COLO829 (cell line): ENCODE measurements around the gene SEC61B.
"Not testable (repeated sequence)": the region's sequence is repeated elsewhere in the genome, so short reads cannot be mapped to it uniquely, and the experiment has no call there.

Source experiments
- DNase-seq: peaks from one replicate; pipeline ENCODE4 v3.0.0; 2012; ENCODE audit warnings: low spot score

Gene SEC61B

DNA sequence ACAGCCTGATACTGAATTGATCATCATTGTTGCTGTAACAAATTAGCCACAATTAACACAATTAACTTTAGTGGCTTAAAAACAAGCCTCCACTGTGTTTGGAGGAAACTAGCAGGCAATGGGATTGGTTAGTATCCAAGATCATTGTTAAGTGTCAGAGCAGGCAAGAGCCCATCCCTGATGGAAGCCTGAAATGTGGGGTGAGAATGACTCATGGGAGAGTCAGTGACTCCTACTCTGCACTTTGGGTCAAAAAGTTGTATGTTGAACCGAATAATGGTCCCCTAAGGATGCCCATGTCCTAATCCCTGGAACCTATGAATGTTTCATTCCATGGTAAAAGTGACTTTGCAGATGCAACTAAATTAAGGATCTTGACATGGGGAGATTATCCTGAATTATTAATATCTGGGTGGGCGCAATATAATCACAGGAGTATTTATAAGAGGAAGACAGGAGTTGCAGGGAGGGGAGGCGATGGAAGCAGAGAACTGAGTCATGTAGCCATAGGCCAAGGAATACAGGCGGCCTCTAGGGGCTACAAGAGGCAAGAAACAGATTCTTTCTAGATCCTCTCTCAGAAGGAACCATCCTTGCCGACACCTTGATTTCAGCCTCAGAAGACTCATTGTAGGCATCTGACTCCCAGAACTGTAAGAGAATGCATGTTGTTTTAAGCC lies 29.2 kb upstream of the SEC61B start:
- DNase-seq: no peak

DNA sequence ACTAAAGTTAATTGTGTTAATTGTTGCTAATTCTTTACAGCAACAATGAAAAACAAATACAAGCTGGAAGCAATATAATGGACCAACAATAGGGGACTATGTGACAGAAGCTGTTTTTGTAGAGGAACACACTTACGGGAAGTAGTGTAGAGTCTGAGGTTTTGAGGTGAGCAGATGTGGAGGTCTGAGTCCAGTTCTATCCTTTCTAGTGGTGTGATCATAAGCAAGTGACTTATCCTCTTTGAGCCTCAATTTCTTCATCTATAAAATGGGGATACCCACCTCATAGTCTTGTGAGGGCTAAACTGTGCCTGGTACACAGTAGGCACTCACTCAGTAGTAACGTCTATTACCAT lies 28.6 kb upstream of the SEC61B start:
- DNase-seq: no peak

DNA sequence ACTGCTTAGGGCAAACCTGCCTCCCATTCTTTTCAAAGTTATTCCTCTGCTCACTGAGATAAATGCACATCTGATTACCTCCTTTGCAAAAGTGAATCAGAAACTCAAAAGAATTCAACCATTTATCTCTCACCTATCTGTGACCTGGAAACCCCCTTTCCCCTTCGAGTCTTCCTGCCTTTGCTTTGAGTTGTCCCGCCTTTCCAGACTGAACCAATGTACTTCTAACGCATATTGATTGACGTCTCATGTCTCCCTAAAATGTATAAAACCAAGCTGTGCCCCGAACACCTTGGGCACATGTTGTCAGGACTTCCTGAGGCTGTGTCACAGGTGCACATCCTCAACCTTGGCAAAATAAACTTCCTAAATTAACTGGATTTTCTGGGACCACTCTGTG lies 25.6 kb upstream of the SEC61B start:
- not testable (repeated sequence) for DNase-seq

DNA sequence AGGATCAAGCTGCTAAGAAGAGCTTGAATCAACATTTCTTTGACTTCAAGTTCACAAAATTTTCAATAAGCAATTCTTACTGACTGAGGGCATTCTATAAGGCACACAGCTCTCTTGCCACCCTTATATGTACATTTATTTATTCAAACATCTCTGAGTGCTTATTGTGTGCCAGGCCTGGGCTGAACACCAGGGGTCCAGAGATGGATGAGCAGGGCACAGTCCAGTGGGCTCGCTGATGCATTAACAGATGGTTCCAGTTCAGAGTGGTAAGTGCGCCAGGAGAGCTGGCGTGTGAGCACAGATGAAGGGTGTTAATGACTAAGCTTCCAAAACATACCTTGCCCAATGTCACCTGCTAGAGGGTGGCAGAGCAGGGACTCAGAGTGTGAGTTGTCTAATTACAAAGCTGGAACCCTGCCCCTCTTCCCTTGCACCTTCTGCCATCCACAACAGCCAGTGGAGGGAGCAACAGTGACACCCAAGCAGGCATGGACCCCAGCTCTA lies 24.9 kb upstream of the SEC61B start:
- no peak for DNase-seq

DNA sequence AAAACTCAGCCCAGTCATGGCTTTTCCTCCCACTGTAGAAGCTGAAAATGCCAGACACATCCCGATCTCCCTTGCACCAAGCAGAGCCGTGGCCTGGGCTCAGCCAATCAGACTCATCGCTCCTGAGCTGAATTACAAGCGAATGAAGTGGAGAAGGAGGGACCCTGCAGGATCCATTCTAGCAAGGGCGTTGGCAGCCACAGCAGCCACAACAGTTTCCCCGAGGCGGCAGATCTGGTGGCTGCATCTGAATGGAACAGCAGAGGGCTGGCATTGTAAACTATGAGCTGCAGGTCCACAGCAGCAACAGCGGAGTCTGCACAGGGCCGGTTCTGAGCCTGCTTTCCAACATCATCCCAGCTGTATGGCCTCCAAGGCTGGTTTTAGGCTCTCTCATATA lies 24.1 kb upstream of the SEC61B start:
- DNase-seq: no peak

DNA sequence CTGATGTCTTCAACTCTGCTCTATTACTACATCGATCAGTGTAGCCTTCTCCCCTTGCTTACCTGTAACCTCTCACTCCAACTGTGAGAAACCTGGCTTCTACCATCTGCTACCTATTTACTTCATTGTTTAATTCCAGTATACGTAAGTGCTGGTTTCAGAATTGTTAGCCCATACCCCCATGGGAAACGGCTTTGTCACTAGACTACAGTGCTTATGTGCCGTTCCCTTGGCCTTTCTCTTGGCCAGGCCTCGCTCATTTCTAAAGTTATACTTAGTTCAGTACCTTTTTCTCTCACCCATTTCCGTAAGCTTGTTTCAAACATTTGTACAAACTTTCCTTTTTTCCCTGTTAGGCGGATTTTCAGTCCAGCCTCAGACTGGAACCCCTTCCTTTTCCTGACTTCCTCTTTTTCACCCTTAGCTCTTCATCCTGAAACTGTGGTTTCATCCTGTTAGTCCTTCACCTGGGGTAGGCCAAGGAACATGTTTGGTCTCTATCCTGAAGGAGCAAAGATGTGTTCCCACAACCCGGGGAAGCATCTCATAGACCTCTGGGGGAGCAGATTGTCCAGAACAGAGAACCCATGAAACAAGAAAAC lies 22.0 kb upstream of the SEC61B start:
- DNase-seq: no peak

DNA sequence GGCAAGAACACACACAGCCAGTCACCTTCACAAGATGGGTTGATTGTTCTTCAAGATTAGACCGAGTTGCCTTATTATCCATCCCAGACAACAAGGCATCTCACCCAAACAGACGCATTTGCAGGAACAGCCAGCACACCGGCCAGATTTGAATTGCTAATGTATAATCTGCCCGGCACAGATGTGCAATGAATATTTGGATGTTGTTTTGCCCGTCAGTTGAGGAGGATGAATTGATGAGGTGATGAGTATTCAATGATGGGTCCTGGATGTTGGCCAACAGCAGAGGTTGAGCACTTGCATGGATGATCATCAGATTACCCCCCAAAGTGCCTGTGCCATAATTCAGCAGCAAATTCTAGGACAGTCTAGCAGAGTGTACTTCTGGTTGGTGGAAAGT lies 20.5 kb upstream of the SEC61B start:
- no peak for DNase-seq

DNA sequence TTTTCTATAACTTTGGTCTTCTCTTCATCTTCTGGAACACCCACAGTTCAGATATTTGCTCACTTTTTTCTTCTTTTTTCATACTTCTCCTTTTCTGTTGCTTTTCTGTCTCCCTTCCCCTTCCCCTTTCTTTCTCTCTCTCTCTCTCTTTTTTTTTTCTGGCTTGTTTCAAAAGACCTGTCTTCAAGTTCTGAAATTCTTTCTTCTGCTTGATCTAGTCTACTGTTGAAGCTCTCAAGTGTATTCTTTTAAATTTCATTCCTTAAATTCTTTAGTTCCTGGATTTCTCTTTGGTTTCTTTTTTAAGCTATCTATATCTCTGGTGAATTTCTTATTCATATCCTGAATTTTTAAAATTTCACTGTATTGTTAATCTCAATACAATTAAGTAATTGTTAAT lies 11.5 kb upstream of the SEC61B start:
- no peak for DNase-seq

DNA sequence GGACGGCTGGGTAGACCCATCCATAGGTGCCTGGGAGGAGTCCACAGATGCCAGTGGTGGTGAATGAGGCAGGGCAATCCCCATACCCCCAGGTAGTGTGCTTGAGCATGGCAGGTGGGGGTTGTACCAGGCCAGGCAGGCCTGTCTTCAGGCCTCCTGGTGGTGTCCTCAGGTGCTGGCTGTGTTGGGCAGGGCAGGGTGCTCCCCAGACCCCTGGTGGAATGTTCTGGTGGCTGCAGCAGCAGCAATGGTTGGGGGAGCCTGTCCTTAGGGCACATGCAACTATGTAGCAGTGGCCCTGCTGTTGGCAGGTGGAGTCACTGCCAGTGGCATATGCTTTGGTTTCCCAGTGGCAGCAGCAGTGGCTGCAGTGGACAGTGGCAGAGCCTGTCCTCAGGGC lies 10.3 kb upstream of the SEC61B start:
- DNase-seq: no peak

DNA sequence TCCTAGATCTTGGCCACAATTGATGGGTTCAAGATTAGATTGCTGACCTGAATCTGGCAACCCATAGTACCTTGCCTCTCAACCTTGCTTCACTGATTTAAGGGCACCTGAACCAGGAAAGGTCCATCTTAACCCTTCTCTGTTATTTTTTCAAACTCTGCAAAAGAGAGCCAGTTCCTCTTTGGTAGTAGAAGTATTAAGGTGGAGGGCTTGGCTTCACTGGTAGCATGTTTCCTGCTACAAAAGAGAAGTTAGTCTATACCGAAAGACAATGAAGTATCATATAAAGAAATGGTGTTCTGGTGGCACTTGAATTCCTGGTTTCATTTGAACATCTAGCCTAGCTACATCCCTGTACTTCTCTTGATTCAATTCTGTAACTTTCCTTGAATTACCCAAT lies 8.9 kb upstream of the SEC61B start:
- no peak for DNase-seq

DNA sequence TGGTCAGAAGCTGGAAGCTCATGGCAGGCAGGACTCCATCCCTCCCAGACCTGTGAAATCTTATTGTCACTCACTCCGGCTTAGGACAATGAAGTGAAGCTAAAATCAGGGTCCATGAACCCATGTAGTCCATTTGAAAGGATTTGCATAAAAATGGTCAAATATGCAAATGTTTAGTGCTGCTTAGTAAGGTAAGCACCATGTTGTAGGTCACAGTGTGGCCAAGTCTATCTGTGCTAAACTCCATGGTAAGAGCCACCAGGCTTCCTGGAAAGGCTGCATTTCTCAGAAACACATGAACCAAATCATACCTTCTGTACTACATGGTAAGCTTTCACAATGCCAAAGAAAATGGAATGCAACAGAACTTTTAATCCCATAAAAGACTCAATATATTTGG lies 6.0 kb upstream of the SEC61B start:
- no peak for DNase-seq

DNA sequence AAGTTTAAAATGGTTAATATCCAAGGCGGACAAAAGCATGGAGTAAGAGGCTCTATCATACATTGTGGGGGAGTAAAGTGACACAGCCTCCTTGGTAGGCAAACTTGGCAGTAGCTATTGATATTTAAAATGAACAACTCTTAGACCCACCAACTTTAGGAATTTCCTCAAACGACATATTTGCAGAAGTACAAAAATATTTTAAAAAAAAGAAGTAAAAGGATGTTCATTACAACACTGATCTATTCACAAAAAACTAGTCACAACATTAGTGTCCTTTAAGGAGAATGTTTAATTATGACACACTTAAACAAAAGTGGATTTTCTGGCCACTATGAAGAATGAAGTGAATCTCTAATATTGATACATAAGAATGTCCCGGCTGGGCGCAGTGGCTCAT lies 2.1 kb upstream of the SEC61B start:
- no peak for DNase-seq

DNA sequence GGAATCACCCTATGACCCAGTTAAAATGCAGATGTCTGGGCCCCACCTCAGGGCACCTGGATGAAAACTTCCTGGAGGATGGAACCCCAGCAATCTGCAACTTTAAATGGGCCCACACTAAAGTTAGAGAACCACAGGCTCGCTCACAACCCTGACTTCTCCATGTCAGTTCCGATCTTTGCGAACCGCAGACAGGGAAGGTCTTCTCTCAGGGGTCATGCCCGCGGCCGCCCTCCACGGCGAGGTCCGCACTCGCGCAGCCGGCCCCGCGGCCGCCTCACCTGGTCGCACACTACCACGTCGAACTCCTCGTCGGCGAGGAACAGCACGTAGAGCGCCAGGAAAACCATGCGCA lies 839 bp upstream of the SEC61B start:
- no peak for DNase-seq

DNA sequence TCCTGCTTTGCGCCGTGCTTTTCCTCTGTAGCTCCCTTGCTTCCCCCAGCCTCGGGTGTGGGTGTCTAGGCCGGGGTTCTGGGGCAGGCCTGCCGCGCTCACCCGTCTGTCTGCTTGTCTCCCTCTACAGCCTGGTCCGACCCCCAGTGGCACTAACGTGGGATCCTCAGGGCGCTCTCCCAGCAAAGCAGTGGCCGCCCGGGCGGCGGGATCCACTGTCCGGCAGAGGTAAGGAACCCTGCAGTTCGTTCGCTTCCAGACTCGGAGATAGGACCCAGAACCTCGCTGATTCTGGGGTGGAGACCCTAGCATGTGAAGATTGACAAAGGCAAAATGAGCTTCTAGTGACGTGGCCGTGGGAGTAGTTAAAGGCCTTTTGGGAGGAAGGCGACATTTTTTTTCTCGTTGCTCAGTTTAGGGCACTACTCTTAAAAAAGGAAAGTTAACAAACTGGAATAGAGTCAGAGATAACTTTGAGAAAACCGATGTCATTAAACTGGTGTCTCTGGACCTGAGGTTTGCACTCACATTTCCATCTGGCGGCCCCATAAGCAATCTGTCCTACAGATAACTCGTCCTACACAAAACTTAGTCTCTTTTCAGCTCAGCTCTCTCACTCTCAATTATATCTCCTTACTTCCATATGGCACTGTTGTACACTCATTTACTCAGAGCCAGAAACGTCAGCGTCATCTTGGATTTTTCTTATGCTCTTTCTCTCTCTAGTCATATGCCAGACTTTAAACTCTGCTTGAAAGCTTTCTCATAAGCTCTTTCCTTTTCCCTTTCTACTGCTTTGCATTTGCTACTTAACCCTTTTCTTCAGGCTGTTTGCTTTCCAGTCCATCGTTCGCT lies 561 bp downstream of the SEC61B start:
- DNase-seq: no peak

DNA sequence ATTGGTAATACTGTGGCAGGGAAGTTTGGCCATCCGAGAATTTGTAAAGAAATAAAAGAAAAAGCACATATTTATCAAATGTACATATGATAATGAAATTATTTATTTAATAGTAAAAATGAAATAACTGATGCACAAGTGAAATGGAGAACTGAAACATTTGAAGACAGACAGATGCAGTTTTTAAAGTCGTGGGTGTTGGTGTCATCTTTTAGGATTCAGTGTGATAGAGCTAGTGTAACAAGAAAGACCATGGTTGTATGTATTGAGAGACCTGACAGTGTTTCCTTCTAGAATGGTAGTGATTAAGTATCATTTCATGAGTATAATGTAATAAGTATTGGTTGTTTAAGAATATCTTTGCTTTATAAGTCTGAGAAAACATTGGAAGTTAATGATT lies 2.4 kb downstream of the SEC61B start:
- DNase-seq: no peak

DNA sequence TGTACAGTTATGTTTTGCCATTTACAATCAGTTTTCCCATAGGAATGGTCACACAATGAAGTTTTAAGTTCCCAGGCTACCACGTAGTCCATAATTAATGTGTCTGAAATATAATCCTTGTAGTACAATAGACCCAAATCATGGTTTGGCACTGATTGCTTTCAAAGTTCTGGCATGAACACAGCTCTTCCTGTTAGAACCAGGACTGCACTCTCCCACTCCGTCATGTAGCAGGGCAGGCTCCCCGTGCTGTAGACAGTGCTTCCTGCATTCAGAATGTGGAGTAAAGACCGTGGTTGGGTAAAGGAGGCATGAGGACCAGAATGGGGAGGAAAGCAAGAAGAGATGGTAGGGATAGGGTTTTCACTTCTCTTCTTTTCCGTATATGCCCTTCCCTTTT lies 4.0 kb downstream of the SEC61B start:
- DNase-seq: no peak

DNA sequence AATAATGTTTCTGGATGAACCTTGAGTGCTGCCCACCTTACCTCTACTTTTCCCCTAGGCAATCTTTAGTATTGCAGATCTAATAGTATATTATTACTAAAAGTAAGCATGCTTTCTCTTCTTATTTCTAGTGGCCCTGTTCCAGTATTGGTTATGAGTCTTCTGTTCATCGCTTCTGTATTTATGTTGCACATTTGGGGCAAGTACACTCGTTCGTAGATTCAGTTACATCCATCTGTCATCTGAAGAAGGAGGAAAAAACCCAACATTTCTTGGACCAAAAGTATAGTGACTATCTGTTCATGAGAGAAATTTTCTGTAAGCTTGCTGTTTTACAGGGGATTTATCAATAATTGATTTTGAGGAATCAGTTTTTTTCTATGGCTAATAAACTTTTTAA lies 8.1 kb downstream of the SEC61B start:
- DNase-seq: no peak

DNA sequence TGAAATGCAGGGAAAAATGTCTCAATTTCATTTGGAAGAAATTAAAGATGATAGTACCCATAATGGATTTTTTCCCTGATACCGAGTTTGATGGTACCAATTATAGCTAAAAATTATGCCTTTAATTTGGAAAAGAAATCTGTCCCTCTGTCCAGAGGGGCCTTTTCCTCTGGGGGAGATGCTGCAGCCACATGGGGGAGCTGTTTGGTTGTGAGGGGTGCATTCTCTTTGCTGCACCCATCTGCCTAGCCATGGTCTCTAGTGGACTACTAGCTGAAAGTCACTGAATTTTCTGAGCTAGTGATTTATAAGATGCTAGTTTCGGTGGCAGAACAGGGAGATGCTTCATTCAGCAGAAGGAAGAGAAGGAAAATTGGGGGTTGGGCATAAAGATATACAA lies 9.6 kb downstream of the SEC61B start:
- no peak for DNase-seq

DNA sequence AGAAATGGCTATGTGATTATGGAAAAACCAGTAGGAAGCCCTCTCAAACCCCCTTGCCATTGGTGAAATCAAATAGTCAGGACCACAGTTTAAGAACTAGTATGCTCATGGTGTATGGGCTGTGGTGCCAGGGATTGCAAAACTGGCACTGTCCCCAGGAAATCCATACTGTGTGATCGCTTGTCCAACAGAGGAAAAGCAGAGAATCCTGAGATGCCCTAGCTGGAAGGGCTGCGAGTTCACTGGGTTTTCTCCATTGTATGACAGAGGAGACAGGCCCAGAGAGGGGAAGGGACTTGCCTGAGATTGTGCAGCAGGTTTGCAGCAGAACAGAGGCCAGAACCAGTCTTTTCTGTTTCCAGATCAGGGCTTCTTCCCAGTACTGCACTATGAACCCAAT lies 12.5 kb downstream of the SEC61B start:
- DNase-seq: no peak

DNA sequence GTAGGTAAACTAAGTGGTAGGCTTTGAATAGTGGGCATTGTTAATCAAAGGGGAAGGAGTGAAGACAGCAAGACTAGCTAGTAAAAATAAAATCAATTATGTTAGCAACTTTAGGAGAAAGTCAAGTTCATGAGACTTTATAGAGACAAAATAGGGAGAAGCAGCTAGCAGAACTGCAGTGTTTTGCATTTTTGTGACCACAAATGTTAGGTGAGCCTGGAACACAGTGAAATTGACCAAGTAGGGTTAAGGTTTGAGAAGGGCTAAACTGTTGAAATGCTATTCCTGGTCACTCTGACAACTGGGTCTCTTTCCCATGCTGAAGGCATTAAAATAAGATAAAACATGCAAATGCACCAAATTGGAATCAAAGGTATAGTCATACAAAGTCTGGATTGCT lies 13.0 kb downstream of the SEC61B start:
- no peak for DNase-seq

DNA sequence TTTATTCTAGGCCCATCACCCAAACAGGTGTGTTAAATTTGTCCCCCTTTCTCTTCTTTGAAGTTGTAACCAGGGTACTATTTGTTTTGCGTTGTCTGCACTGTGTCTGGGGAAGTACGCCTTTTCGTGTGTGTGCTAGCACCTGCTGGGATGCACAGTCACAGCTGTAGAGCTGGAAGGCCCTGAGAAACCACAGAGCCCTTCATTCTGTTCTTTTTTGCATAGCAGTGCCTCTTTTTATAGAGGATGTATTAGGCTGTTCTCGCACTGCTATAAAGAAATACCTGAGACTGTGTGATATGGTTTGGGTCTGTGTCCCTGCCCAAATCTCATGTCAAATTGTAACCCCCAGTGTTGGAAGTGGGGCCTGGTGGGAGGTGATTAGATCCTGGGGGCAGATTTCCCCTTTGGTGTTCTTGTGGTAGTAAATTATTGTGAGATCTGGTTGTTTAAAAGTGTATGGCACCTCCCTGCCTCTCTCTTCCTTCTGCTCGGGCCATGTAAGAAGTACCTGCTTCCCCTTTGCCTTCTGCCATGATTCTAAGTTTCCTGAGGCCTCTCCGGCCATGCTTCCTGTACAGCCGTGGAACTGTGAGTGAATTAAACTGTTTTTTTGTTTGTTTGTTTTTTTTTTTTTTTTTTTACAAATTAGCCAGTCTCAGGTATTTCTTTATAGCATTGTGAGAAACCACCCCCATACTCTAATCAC lies 14.0 kb downstream of the SEC61B start:
- no peak for DNase-seq

DNA sequence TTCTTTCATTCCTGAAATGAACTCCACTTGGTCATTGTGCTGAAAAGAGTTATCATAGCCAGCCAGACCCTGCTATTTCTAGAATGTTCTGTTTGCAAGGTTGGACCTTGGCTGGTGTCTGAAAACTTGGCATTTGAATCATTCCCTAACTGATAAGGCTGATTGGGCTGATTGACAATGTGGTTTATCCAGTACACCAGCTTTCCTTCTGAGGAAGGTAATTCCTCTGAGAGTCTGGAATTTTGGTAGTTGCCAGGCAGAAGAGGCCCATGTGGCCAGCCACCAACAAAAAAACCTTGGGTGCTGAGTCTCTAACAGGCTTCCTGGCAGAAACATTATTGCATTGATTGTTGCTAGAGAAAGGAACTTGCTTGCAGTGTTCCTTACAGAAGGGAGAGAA lies 15.3 kb downstream of the SEC61B start:
- DNase-seq: no peak

DNA sequence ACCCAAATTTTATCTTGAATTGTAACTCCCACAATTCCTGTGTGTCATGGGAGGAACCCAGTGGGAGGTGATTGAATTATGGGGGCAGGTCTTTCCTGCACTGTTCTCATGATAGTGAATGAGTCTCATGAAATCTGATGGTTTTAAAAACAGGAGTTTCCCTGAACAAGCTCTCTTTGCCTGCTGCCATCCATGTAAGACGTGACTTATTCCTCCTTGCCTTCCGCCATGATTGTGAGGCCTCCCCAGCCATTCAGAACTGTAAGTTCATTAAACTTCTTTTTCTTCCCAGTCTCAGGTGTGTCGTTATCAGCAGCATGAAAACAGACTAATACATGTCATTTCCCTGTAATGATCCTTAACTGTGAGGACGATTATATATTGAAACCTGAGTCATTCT lies 15.8 kb downstream of the SEC61B start:
- DNase-seq: not testable (repeated sequence)
